LoVo (cell line): ENCODE data around the gene FNTB.

Source experiments
- DNase-seq: peaks from one replicate; pipeline ENCODE4 v3.0.0-alpha.2; 2016; ENCODE audit warnings: low spot score

FNTB gene

DNA sequence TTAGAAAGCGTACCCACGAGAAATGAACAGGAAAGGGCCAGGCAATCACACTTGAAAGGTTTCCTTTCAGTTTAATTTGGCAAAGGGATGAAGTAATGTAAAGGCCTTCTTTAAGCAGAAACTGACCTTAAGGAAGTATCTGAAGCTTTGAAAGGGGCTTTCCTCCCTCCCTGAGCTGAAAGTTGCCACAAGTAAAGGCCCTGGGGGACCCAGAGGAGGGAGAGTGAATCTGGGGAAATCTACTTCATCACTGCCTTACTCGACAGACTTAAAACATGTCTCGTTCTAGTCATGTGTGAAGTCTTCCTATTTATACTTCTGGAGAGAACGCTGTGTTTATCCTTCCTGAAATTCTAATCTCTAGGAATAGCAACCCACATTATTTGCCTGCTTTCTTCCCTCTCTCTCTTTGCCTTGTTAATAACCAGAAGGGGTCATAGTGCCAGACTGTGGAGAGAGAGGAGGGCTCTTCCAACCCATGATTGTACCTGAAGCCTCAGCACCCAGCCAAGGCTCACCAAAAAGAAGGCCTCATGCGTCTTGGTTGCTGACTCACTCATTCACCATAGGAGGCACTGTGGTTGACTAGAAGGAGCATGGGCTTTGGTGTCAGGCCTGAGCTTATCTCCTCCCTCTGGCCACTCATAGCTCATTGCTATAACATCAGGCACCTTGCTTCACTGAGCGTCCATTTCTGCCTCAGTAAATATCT lies 33.9 kb upstream of the FNTB start:
- no peak for DNase-seq

DNA sequence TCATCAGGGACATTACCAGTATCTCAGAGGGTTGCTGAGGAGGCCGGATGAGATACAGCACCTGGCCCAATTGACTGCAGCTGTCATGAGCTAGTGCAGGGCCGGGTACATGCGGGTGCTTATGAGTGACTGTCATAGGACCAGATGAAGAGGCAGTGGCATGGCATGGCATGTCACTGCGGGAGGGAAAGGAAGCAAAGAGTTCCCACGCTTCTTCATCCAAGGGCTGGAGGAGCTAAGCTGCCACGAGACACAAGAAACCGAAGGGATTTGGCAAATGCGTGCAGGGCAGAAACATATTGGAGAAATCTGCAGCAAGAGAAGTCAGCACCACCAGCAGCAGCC lies 33.4 kb upstream of the FNTB start:
- no peak for DNase-seq

DNA sequence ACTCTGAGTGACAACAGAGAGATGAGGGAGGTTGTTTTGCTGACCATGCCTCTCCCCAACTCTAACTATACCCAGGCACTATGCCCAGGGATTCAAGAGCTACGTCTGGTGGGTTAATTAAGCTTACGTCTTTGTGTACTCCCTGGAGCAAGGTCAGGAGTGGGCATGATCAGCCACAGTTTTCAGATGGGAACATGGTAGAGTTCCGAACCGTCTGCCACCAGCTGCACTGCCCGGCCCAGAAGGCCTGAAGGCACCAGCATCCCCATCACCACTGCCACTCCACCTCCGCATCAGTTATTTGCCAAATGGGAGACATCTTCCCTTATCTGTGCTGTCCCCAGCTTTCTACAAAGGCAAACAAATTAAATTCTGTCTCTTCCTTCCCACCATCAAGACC lies 33.0 kb upstream of the FNTB start:
- no peak for DNase-seq

DNA sequence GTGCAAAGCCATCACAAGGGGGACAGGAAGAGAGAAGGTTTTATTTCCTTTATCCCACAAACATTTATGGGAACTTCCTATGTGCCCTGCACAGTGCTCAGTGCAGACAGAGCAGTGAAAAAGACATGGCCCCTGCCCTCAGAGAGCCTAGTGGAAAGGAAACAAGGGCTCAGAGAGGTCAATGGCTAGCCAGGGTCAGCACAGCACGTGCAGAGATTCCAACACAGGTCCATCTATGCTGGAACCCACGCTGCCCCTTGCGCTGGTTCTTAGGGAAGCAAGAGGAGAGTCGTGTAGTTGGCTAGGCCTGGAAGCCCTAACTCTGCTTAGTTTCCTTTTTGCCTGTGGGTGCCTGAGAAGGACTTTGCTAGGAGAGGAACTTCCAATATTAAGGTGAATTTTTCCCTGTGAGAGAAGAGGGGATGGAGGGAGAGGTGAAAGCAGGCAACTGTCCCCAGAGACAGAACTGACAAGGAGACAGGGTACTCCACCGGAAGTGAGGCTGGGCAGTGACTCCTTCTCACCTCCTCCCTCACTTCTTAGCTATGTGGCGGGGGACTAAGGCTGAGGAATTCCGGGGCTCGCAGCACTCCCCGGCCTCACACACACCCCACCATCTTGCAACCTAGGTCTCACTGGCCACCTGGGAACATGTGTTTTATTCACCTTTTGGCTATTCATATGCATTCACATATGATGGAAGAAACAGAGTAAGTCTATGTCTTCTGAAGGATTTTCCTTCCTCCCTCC lies 32.0 kb upstream of the FNTB start:
- no peak for DNase-seq

DNA sequence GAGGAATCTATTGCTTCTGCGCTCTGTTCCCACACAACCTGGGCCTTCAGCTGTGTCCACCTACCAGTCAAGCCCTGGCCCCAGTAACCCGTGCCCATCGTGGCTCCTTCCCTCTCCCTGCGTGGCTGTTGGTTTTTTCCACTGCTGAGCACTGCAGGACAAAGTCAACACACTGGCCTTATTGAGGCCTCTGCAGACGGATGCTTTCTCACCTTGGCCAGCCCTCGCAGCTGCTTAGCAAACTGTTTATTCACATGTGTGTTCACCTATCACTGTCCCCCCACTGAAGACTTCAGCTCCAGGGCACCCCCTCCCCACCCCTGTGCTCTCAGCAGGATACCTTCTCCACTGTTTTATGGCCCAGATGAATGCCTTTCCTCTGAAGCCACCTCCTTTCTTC lies 31.4 kb upstream of the FNTB start:
- no peak for DNase-seq

DNA sequence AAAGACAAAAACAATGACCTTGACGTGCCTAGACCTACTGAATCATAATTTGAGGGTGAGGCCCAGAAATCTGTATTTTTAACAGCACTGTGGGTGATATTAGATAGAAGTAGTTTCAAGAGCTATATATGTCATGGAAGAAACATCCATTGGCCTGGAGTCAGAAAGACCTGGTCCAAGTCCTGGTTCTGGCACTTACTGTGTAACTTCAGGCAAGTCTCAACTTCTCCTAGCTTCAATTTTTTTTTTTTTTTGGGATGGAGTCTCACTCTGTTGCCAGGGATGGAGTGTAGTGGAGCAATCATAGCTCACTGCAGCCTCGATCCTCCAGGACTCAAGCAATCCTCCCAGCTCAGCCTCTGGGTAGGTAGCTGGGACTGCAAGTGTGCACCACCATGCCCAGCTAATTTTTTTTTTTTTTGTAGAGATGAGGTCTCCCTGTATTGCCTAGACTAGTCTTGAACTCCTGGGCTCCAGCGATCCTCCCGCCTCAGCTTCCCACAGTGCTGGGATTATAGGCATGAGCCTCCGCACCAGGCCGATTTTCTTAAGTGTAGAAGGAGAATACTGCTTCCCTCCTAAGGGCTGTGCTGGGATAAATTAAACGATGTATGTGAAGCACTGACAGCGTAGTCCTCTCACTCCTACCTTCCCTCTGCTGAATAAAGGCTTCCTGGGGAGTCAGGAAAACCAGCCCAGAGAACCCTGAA lies 29.8 kb upstream of the FNTB start:
- no peak for DNase-seq

DNA sequence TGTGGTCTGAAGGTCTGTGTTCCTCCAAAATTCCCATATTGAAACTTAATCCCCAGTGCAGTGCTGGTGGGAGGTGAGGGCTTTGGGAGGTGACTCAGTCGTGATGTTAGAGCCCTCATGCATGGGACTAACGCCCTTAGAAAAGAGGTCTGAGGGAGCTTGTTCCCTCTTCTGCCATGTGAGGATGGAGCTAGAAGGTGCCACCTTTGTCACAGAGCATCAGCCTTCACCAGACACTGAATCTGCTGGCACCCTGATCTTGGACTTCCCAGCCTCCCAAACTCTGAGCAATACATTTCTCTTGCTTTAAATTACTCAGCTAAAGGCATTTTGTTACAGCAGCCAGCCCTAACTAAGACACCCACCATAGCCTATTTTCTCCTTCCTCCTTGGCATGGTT lies 28.5 kb upstream of the FNTB start:
- no peak for DNase-seq

DNA sequence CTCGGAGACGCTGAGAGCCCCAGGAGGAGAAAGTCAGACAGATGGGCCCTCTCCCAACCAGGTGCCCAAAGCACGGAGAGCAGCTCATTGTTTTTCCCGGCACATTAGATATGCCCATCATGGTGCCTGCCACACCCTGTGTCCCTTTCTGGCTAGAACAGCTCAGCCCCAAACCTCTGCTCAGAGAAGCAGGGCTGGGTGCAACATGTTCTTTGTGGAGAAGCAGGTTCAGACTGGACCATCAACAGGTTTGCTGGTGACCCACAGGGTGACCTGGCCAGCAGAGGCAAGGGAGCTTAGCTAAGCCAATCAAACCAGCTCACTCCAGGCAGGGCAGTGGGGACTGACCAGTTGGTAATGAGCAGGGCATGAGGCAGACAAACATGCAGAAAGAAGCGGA lies 28.0 kb upstream of the FNTB start:
- DNase-seq, result no peak

DNA sequence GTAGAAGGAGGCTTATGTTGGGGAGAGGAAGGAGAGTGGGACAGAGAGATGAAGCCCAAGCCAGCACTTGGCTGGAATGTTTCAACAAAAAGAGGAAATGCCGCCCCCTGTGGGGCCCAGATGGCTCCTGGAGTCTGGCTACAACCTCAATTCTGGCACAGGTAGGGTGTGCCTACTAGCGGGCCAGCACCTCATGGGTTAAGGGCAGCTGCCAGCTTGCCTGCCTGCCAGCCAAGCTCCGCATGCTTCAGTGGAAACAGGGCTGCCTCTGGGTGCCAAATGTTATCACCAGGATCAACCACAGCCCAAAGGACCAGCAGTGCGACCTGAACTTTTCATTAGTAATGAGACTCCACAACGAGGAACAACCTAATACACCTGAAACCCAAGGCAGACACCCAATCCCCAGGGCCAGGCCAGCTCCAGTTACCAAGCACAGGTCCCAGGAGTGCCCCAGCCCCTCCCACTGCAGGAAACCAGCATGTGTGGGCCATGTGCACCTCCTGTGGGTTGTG lies 25.9 kb upstream of the FNTB start:
- DNase-seq, result no peak

DNA sequence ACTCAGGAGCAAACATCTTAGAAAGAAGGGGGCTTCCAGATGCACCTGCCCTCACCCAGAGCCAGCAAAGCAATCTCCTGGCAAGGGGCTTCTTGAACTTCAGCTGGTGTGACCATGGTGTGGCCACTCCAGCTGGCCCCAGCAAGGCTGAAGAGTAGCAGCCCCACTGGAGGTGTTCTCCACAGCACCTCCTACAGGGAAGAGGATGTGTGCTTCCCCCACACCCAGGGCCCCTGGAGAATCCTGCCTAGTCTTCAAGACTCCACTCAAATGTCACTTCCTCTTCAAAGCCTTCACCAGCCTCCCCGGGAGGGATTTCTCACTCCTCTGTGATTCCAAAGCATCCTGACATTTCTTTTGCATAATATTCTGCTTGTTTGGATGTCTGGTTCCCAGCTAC lies 23.1 kb upstream of the FNTB start:
- DNase-seq, result no peak

DNA sequence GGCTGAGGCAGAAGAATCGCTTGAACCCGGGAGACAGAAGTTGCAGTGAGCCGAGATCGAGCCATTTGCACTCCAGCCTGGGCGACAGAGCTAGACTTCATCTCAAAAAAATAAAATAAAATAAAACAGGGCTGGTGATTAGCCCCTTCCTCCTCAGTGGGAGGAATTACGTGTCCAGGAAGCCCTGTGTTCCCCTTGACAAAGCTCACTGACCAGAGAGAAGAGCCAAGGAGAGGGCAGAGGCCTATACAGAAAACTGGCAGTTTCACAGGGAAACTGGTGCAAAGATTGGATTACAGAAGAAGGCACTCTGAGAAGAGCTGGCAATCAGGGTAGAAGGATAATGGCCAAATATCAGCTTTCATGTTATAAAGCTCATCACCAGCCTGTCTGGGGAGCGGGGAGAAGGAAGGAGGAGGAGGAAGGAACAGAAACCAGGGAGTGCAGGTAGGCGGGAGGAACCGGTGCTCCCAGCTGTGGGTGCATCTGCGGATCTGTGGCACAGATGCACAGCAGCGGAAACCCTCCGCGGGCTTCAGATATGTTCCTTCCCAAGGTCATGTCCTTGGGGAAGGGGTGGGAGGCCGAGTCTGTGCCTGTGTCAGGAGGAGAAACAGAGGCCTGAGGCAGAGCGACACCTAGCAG lies 21.2 kb upstream of the FNTB start:
- DNase-seq, result no peak

DNA sequence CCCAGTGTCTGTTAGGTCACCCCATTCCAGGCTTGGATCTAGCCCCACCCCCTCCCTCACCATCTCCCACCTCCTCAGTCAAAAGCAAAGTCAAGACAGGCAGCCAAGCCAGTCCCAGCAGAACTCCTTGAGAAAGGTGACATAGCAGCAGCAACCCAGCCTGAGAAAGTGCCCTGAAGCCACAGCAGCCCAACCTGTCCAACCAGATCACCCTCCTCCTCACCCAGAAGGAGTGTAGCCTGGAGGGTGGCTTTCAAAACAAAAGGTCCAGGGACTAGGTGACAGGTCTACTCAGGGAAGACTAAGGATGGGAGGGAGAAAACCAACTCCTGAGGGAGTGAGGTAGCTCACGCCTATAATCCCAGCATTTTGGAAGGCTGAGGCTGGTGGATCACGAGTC lies 19.7 kb upstream of the FNTB start:
- peak; percentile 37 for DNase-seq

DNA sequence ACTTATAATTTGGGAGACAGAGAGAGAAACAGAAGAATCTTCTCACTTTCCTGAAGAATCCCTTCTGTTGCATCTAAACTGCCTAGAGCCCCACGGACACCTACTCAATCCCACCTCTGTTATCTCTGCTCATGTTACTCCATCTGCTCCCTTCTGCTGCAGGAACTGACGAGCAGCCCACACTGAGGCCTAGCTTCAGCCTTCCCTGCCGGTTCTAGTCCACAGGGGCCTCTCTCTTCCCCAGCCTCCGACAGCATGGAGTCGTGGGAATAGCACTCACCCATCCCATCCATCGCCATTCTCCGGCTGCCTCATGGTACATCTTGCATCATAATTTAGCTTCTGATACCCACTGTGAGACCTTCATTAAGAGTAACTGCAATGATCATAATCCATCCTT lies 18.5 kb upstream of the FNTB start:
- DNase-seq, result no peak

DNA sequence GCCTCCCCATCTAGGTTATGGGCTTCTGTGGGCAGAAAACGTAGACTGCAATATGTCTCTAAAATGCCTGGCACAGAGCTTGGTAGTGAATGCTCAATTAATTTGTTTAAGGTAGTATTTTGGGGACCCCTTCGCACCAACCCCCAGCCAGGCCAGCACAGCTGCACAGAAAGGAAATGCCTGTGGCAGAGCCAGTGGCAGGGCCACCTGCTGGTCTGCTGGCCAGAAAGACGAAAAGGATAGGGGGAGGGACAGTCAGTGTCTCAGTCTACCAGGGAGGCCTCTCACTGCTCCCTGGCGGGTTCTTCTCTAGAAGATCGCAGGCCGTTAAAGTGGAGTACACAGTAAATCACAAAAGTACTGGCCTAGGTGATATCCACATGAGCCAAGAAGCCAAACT lies 18.0 kb upstream of the FNTB start:
- no peak for DNase-seq

DNA sequence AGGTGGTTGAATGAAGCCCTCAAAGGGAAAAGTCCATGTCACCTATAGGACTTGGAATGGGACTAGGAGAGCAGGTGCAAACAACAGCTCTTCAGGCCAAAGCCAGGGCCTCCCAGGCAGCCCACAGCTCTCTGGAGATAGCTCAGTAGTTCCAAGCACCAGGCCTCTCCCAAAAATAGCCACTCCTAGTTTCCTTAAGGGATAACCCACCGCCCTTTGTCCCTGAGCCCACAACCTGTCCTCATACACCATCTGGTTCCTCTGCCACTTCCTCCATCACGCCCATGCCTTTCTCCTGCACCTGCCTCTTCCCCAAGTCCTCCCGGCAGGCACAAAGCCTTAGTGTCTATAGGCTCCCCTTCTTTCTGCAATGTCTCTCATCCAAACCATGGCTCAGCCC lies 16.7 kb upstream of the FNTB start:
- no peak for DNase-seq

DNA sequence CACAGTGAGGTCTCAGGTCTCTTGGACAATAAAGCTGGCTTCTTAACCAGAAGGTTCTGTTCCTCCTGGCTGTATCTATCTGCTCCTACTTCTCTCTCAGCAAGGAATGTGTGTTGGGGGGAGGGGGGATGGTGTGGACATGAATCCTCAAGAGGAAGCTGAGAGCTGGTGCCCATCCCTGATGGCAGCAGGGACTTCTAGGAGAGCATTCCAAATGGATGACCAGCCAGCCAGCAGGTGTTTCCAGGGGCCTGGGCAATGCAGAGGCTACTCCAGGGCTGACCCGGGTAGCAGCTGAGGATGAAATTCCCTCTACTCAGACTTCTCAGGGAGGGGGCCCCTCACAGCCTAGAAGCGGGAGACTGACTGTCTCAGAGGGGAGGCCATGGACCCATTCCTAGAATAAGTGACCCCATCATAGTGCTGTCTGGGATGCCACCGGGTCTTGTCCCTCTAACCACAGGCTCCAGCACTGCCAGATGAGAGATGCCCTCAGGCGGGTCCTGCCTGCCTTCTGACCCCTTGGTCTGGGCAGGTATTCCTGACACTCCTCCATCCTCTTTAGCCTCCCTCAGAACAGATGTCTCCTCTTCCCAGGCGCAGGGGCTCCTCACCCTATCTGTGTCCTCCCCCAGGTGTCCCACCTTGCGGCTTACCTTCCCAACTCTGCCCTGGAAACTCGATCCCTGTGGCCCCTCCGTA lies 15.8 kb upstream of the FNTB start:
- peak; percentile 32 for DNase-seq

DNA sequence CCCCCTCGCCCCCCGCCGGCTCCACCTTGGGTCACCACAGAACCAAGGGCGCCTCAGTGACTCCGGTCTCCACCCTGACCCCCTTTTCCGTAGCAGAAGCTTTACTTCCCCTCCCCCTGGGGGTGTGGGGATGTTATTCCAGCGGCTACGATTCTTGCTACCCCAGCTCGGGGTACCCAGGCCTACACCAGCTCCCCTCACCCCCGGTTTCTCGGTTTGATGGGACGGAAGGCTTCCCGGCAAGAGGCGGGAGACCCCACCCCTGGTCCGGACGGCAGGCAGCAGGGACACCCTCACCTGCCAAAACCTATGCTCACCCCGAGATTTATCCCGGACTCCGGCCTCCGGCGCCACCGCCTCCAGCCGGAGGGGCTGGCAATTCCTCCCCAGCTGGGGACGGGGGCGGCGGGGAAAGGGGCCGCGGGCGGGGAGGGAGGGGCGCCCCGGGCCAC lies 15.2 kb upstream of the FNTB start:
- DNase-seq, result no peak

DNA sequence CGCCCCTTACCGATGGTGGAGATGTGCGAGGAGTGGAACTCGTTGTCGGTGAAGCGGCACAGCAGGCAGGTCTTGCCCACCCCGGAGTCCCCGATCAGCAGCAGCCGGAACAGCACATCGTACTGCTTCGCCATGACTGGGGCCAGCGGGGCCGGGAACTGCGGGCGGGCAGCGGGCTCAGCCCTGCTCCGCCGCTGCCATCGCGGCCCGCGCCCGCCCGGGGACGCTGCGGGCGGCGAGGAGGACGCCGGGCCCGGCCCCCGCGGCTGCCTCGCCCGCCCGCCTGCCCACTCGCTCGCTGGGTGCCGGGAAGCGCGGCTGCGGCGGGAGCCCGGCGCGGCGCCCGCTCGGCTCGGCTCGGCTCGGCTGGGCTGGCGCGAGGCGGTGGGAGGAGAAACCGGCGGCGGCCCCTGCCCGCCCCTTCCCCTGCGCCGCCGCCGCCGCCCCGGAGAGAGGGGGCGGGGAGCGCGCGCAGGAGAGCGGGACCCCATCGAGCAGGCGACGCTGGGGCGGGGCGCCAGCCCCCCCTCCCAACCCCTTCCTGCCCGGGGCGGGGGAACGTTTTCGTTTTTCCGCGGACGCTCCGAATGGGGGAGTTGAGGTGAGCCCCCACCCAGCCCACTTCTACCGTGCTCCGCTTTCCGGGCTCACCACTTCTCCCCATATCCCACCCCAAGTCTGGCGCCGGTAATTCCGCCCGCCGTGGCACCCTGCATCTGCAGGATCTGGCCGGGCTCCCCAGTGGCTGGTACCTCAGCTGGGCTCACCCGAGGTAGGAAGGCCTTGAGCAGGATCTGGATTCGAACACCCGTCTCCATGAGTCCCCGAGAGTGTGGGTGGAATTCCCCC lies 14.5 kb upstream of the FNTB start, which contains the start of gene RAB15:
Gene RAB15 (minus strand): TSS at position 394 of the 849 bp plus-strand sequence. CDS start 260 bp downstream, at position 134.
- DNase-seq, result no peak

DNA sequence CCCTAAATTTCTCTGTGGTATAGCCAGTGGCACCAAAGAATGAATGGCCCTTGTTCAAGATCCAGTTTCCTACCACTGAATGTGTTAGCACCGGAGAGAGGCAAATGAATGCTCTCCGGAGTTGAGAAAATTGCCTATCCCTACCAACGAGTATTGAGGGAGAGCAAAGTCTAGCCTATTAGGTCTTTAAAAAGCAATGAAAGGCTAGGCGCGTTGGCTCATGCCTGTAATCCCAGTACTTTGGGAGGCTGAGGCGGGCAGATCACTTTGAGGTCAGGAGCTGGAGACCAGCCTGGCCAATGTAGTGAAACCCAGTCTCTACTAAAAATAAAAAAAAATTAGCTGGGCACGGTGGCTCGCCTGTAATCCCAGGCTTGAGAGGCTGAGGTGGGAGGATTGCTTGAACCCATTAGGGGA lies 13.7 kb upstream of the FNTB start:
- no peak for DNase-seq

DNA sequence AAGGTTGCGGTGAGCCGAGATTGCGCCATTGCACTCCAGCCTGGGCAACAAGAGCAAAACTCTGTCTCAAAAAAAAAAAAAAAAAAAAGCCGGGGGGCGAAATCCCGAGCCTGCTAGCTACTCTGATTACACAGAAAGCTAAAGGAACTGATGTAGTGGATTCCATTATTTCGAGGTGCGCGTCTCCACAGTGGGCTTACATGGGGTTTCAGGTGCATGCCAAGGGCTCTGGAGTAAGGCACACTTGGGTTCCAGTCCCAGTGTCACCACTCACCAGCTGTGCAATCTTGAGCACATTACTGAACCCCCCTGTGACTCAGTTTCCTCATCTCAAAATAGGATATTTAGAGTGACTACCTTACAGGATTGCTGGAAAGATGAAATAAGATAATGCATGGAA lies 12.9 kb upstream of the FNTB start:
- no peak for DNase-seq

DNA sequence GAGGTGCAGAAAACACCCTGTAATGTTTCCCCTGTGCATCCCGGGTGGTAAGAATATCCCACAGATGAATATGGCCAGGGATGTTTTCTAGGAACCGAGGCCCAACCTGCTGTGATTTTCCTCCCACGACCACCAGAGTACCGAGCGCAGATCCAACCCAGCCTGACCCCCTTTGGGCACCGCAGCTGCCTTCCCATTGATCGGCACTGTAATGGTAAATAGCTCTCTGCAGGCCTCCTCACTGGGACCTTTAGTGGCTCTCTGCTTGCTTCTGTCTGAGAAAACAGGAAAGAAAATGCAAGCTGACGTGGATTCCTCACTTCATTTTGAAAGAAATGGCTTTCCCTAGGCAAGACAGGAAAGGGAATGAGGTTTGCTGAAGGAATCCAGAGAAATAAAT lies 12.1 kb upstream of the FNTB start:
- DNase-seq, result no peak
